Natural killer cell treated with Interleukin-12 subunit alpha and Interleukin-12 subunit beta and Interleukin-15 and Interleukin-18, amount 100 ng/mL, for 72 hours (primary cell): ENCODE data around the gene SLC38A6. TPM values are rescaled to one million over a fixed set of nuclear protein-coding genes. Genes with fewer than 3 reads are reported as not detected.

Experiments used
- ATAC-seq, 2 donors: fragments of 150-1000 bp; cut with Tn5 transposase in 1 of 2; sonication (Bioruptor Pico), chemical (Tn5 transposase) in 1 of 2; 2 replicates each; pipeline ENCODE4 v1.10.0; 2021
- DNase-seq: peaks from one replicate; pipeline ENCODE4 v3.0.0; 2022; ENCODE audit warnings: low spot score
- H3K27ac Mint-ChIP-seq, 2 donors: 1 replicate in 1 of 2; 2 replicates in 1 of 2; pipeline ENCODE4 v1.8.0; 2022; ENCODE audit warnings: mixed read lengths in 2 of 2, mild to moderate bottlenecking in 1 of 2, moderate library complexity in 1 of 2
- H3K27me3 Mint-ChIP-seq, 2 donors: 1 replicate in 1 of 2; 2 replicates in 1 of 2; pipeline ENCODE4 v1.8.0; 2022; ENCODE audit warnings: mixed read lengths in 2 of 2
- H3K36me3 Mint-ChIP-seq: one replicate; pipeline ENCODE4 v1.8.0; 2022; ENCODE audit warnings: mixed read lengths
- H3K4me1 Mint-ChIP-seq, 2 donors: 1 replicate in 1 of 2; 2 replicates in 1 of 2; pipeline ENCODE4 v1.8.0; 2022; ENCODE audit warnings: low read depth in 2 of 2, mixed read lengths in 2 of 2, mild to moderate bottlenecking in 1 of 2
- H3K4me3 Mint-ChIP-seq: one replicate; pipeline ENCODE4 v1.8.0; 2022; ENCODE audit warnings: mixed read lengths
- H3K9me3 Mint-ChIP-seq: 2 replicates; pipeline ENCODE4 v1.8.0; 2022; ENCODE audit warnings: mixed read lengths
- total RNA-seq, 2 donors: library from RNA; stranded (reverse); gene quantifications; one replicate each; pipeline ENCODE4 v1.2.3, GENCODE V29; 2022

SLC38A6 gene
- total RNA-seq: 1 to 10 TPM; 5.1 to 9.1 TPM

- DNase-seq: peak; percentile 92
- peak; percentile 96 to 97 for ATAC-seq
- Mint-ChIP-seq H3K27ac (no peak within 1 kb of the TSS), H3K4me1 (peaks cover 4 to 9% of the 10 kb centered on the region in 2 donors), H3K4me3 (no peak within 1 kb of the TSS), H3K27me3 (no peaks in the 10 kb centered on the region), H3K9me3 (no peaks in the 10 kb centered on the region), H3K36me3 (no peaks in the 10 kb centered on the region)
These were observed at the start of gene SLC38A6, which contains the start of gene TRMT5 for GRCh38 chr14:60980811-60981632. Gene SLC38A6, plus strand, starts transcription at chr14:60981245. Its CDS starts 33 bp downstream, at chr14:60981278. Gene TRMT5, minus strand, starts transcription at chr14:60981079. Its CDS starts 106 bp downstream, at chr14:60980973.

- ATAC-seq: no peak
- Mint-ChIP-seq H3K4me3 (no peak overlapping the region), H3K36me3 (peaks cover 9% of the 10 kb centered on the region), H3K9me3 (no peaks in the 10 kb centered on the region), H3K4me1 (peaks cover 8 to 13% of the 10 kb centered on the region in 2 donors), H3K27me3 (no peaks in the 10 kb centered on the region), H3K27ac (no peak overlapping the region)
- no peak for DNase-seq
These were observed 47.0 kb upstream of the SLC38A6 start for GRCh38 chr14:60933920-60934655.

GRCh38 chr14:60935319-60935718 lies 45.7 kb upstream of the SLC38A6 start:
- no peak overlapping the region for H3K4me3 Mint-ChIP-seq
- ATAC-seq (no peak), DNase-seq (no peak)
- H3K4me1 Mint-ChIP-seq: peaks cover 12 to 17% of the 10 kb centered on the region in 2 donors
- H3K36me3 Mint-ChIP-seq: peaks cover 11% of the 10 kb centered on the region
- H3K27me3 Mint-ChIP-seq: no peaks in the 10 kb centered on the region
- no peak overlapping the region for H3K27ac Mint-ChIP-seq
- H3K9me3 Mint-ChIP-seq: no peaks in the 10 kb centered on the region

GRCh38 chr14:60943637-60944032 lies 37.4 kb upstream of the SLC38A6 start:
- H3K4me3 Mint-ChIP-seq: no peak overlapping the region
- H3K4me1 Mint-ChIP-seq: peaks cover 13 to 24% of the 10 kb centered on the region in 2 donors
- no peaks in the 10 kb centered on the region for H3K9me3 Mint-ChIP-seq
- no peak overlapping the region for H3K27ac Mint-ChIP-seq
- ATAC-seq: no peak
- no peaks in the 10 kb centered on the region for H3K27me3 Mint-ChIP-seq
- peaks cover 17% of the 10 kb centered on the region for H3K36me3 Mint-ChIP-seq
- DNase-seq: no peak

GRCh38 chr14:60944204-60944603 lies 36.8 kb upstream of the SLC38A6 start:
- ATAC-seq (no peak), DNase-seq (no peak)
- Mint-ChIP-seq H3K27me3 (no peaks in the 10 kb centered on the region), H3K36me3 (peaks cover 13% of the 10 kb centered on the region), H3K27ac (no peak overlapping the region), H3K4me3 (no peak overlapping the region), H3K9me3 (no peaks in the 10 kb centered on the region), H3K4me1 (peaks cover 13 to 18% of the 10 kb centered on the region in 2 donors)

GRCh38 chr14:60945984-60946383 lies 35.1 kb upstream of the SLC38A6 start:
- peak in 1 of 2 donors; percentile 54 for ATAC-seq
- no peaks in the 10 kb centered on the region for H3K27me3 Mint-ChIP-seq
- peak overlapping the region; percentile 65 for H3K4me3 Mint-ChIP-seq
- no peaks in the 10 kb centered on the region for H3K9me3 Mint-ChIP-seq
- H3K36me3 Mint-ChIP-seq: peaks cover 12% of the 10 kb centered on the region
- DNase-seq: no peak
- H3K27ac Mint-ChIP-seq: peak overlapping the region; percentile 5 to 40
- H3K4me1 Mint-ChIP-seq: peaks cover 10 to 16% of the 10 kb centered on the region in 2 donors

- Mint-ChIP-seq H3K9me3 (no peaks in the 10 kb centered on the region), H3K27ac (peak overlapping the region; percentile 5 to 40), H3K4me1 (peaks cover 10 to 16% of the 10 kb centered on the region in 2 donors), H3K4me3 (peak overlapping the region; percentile 65), H3K36me3 (peaks cover 12% of the 10 kb centered on the region), H3K27me3 (no peaks in the 10 kb centered on the region)
- no peak for ATAC-seq
- no peak for DNase-seq
These were observed 34.3 kb upstream of the SLC38A6 start for GRCh38 chr14:60946773-60947172.

GRCh38 chr14:60951776-60952435 lies 29.1 kb upstream of the SLC38A6 start:
- Mint-ChIP-seq H3K4me1 (peaks cover 9 to 13% of the 10 kb centered on the region in 2 donors), H3K4me3 (no peak overlapping the region), H3K27me3 (no peaks in the 10 kb centered on the region), H3K27ac (no peak overlapping the region), H3K9me3 (peaks cover 6% of the 10 kb centered on the region), H3K36me3 (peaks cover 22% of the 10 kb centered on the region)
- DNase-seq: no peak
- no peak for ATAC-seq

- Mint-ChIP-seq H3K27me3 (no peaks in the 10 kb centered on the region), H3K9me3 (peaks cover 17% of the 10 kb centered on the region), H3K36me3 (peaks cover 55% of the 10 kb centered on the region), H3K27ac (peak overlapping the region; percentile 54 to 65), H3K4me3 (peak overlapping the region; percentile 68), H3K4me1 (peaks cover 11 to 16% of the 10 kb centered on the region in 2 donors)
- DNase-seq: no peak
- peak in 1 of 2 donors; percentile 59 for ATAC-seq
These were observed 24.8 kb upstream of the SLC38A6 start for GRCh38 chr14:60956202-60956601.

GRCh38 chr14:60956632-60957031 lies 24.4 kb upstream of the SLC38A6 start:
- Mint-ChIP-seq H3K9me3 (peaks cover 17% of the 10 kb centered on the region), H3K36me3 (peaks cover 59% of the 10 kb centered on the region), H3K4me1 (peaks cover 11 to 16% of the 10 kb centered on the region in 2 donors), H3K4me3 (peak overlapping the region; percentile 68), H3K27ac (peak overlapping the region; percentile 54 to 65), H3K27me3 (no peaks in the 10 kb centered on the region)
- DNase-seq (no peak), ATAC-seq (no peak)

GRCh38 chr14:60958146-60958545 lies 22.9 kb upstream of the SLC38A6 start:
- ATAC-seq (no peak), DNase-seq (no peak)
- Mint-ChIP-seq H3K9me3 (peaks cover 17% of the 10 kb centered on the region), H3K27ac (no peak overlapping the region), H3K36me3 (peaks cover 59% of the 10 kb centered on the region), H3K4me1 (peaks cover 11 to 16% of the 10 kb centered on the region in 2 donors), H3K4me3 (no peak overlapping the region), H3K27me3 (no peaks in the 10 kb centered on the region)

- Mint-ChIP-seq H3K9me3 (peaks cover 4% of the 10 kb centered on the region), H3K4me1 (peaks cover 3 to 4% of the 10 kb centered on the region in 2 donors), H3K36me3 (peaks cover 29% of the 10 kb centered on the region), H3K4me3 (no peak overlapping the region), H3K27ac (no peak overlapping the region), H3K27me3 (no peaks in the 10 kb centered on the region)
- DNase-seq (no peak), ATAC-seq (no peak)
These were observed 17.3 kb upstream of the SLC38A6 start for GRCh38 chr14:60963761-60964160.

- Mint-ChIP-seq H3K4me3 (no peak overlapping the region), H3K27me3 (no peaks in the 10 kb centered on the region), H3K4me1 (peaks cover 3 to 4% of the 10 kb centered on the region in 2 donors), H3K36me3 (peaks cover 22% of the 10 kb centered on the region), H3K27ac (no peak overlapping the region), H3K9me3 (no peaks in the 10 kb centered on the region)
- DNase-seq: no peak
- no peak for ATAC-seq
These were observed 16.1 kb upstream of the SLC38A6 start for GRCh38 chr14:60964904-60965303.
